DND-41 (cell line): Measurements from ENCODE around the gene DTX3L.

Source experiments
- ATAC-seq: fragments of 200-7000 bp; cut with Tn5 transposase; 3 replicates; pipeline ENCODE4 v1.9.1; 2021; ENCODE audit warnings: low read depth; ENCODE audit not compliant: insufficient read depth
- DNase-seq: peaks from one replicate; pipeline ENCODE4 v3.0.0-alpha.2; 2020
- H2AFZ ChIP-seq: 2 replicates; pipeline ENCODE4 v1.6.0; 2012; ENCODE audit warnings: low read depth, low read length
- H3K27ac ChIP-seq: 2 replicates; pipeline ENCODE4 v1.5.1; 2012; ENCODE audit warnings: low read length, inconsistent platforms
- H3K27me3 ChIP-seq: fragments of 200-600 bp; sonication (generic); 2 replicates; pipeline ENCODE4 v1.6.0; 2012; ENCODE audit warnings: low read length, mild to moderate bottlenecking, inconsistent platforms; ENCODE audit not compliant: insufficient read depth, poor library complexity
- H3K36me3 ChIP-seq: 2 replicates; pipeline ENCODE4 v1.5.1; 2012; ENCODE audit warnings: low read length, inconsistent platforms; ENCODE audit not compliant: insufficient read depth
- H3K4me1 ChIP-seq: 2 replicates; pipeline ENCODE4 v1.5.1; 2012; ENCODE audit warnings: mild to moderate bottlenecking, low read length; ENCODE audit not compliant: insufficient read depth
- H3K4me2 ChIP-seq: 2 replicates; pipeline ENCODE4 v1.6.0; 2012; ENCODE audit warnings: mild to moderate bottlenecking, moderate library complexity, low read length, inconsistent platforms; ENCODE audit not compliant: insufficient read depth
- H3K4me3 ChIP-seq, 2 experiments: fragments of 200-600 bp in 1 of 2; shearing (Covaris generic) in 1 of 2; 2 replicates each; pipeline ENCODE4 v1.5.1; 2012 to 2016; ENCODE audit warnings: inconsistent platforms in 2 of 2, low read length in 2 of 2, mild to moderate bottlenecking in 2 of 2, low read depth in 1 of 2, moderate library complexity in 1 of 2
- H3K79me2 ChIP-seq: 2 replicates; pipeline ENCODE4 v1.6.0; 2012; ENCODE audit warnings: low read length, inconsistent platforms; ENCODE audit not compliant: insufficient read depth
- H3K9ac ChIP-seq: 2 replicates; pipeline ENCODE4 v1.6.0; 2012; ENCODE audit warnings: low read depth, mild to moderate bottlenecking, inconsistent platforms, low read length, moderate library complexity
- H3K9me3 ChIP-seq: 2 replicates; pipeline ENCODE4 v1.5.1; 2012; ENCODE audit warnings: low read length, moderate library complexity, mild to moderate bottlenecking, inconsistent platforms; ENCODE audit not compliant: insufficient read depth, severe bottlenecking
- H4K20me1 ChIP-seq: 2 replicates; pipeline ENCODE4 v1.6.0; 2012; ENCODE audit warnings: low read length; ENCODE audit not compliant: insufficient read depth
- EZH2 ChIP-seq: IDR thresholded peaks from 3 replicates; pipeline ENCODE4 v1.6.1; 2012; ENCODE audit warnings: borderline replicate concordance, low read depth, mild to moderate bottlenecking, moderate library complexity, low read length, inconsistent platforms; ENCODE audit not compliant: severe bottlenecking
- TF ChIP-seq, protein P1 (sequence below): IDR thresholded peaks from 2 replicates; pipeline ENCODE4 v1.5.1; 2012; ENCODE audit warnings: borderline replicate concordance, low read length, moderate library complexity, mild to moderate bottlenecking; ENCODE audit not compliant: poor library complexity, severe bottlenecking; ENCODE audit errors: extremely low read depth

Gene DTX3L

GRCh38 chr3:122564155-122564912 lies at the start of gene DTX3L, which contains the start of gene PARP9:
Gene DTX3L (plus strand): TSS chr3:122564338. CDS start chr3:122564427, 89 bp downstream.
Gene PARP9 (minus strand): TSS chr3:122564300. CDS start chr3:122559620, 4,680 bp downstream.
- Histone ChIP-seq H3K79me2 (peaks cover 53% of the 10 kb centered on the region), H3K27ac (peak within 1 kb of the TSS; percentile 86), H3K9ac (peak within 1 kb of the TSS; percentile 86), H2AFZ (peak within 1 kb of the TSS; percentile 87), H3K9me3 (no peaks in the 10 kb centered on the region), H3K4me2 (peak within 1 kb of the TSS; percentile 85), H4K20me1 (no peaks in the 10 kb centered on the region), H3K4me3 (peak within 1 kb of the TSS; percentile 58 to 71), H3K27me3 (no peaks in the 10 kb centered on the region), H3K36me3 (peaks cover 41% of the 10 kb centered on the region), H3K4me1 (peaks cover 44% of the 10 kb centered on the region)
- TF ChIP-seq EZH2: no peak
- TF ChIP-seq, protein P1, sequence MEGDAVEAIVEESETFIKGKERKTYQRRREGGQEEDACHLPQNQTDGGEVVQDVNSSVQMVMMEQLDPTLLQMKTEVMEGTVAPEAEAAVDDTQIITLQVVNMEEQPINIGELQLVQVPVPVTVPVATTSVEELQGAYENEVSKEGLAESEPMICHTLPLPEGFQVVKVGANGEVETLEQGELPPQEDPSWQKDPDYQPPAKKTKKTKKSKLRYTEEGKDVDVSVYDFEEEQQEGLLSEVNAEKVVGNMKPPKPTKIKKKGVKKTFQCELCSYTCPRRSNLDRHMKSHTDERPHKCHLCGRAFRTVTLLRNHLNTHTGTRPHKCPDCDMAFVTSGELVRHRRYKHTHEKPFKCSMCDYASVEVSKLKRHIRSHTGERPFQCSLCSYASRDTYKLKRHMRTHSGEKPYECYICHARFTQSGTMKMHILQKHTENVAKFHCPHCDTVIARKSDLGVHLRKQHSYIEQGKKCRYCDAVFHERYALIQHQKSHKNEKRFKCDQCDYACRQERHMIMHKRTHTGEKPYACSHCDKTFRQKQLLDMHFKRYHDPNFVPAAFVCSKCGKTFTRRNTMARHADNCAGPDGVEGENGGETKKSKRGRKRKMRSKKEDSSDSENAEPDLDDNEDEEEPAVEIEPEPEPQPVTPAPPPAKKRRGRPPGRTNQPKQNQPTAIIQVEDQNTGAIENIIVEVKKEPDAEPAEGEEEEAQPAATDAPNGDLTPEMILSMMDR: no peak
- ATAC-seq (peak; percentile 94), DNase-seq (peak; percentile 89)

- TF ChIP-seq, protein P1: no peak
- no peak for TF ChIP-seq EZH2
- H3K4me1 ChIP-seq: peaks cover 32% of the 10 kb centered on the region
- ATAC-seq (no peak), DNase-seq (no peak)
- no peaks in the 10 kb centered on the region for H3K27me3 ChIP-seq
- peak overlapping the region; percentile 93 for H3K9ac ChIP-seq
- H2AFZ ChIP-seq: peak overlapping the region; percentile 99
- peak overlapping the region; percentile 59 for H3K27ac ChIP-seq
- H3K79me2 ChIP-seq: peaks cover 47% of the 10 kb centered on the region
- H3K36me3 ChIP-seq: no peaks in the 10 kb centered on the region
- H3K4me3 ChIP-seq: peak overlapping the region; percentile 72 to 83; a peak in 3 of 4 replicates
- H3K9me3 ChIP-seq: no peaks in the 10 kb centered on the region
- H3K4me2 ChIP-seq: peak overlapping the region; percentile 96
- peaks cover 40% of the 10 kb centered on the region for H4K20me1 ChIP-seq
These were observed 49.1 kb upstream of the DTX3L start for GRCh38 chr3:122515020-122515468.

- H2AFZ ChIP-seq: peak overlapping the region; percentile 67
- ATAC-seq (no peak), DNase-seq (no peak)
- no peaks in the 10 kb centered on the region for H3K27me3 ChIP-seq
- no peaks in the 10 kb centered on the region for H3K9me3 ChIP-seq
- no peaks in the 10 kb centered on the region for H3K36me3 ChIP-seq
- TF ChIP-seq EZH2: no peak
- TF ChIP-seq, protein P1: no peak
- no peak overlapping the region for H3K27ac ChIP-seq
- H3K9ac ChIP-seq: no peak overlapping the region
- peaks cover 32% of the 10 kb centered on the region for H3K4me1 ChIP-seq
- peaks cover 39% of the 10 kb centered on the region for H3K79me2 ChIP-seq
- H4K20me1 ChIP-seq: peaks cover 32% of the 10 kb centered on the region
- H3K4me3 ChIP-seq: no peak overlapping the region
- H3K4me2 ChIP-seq: no peak overlapping the region
These were observed 48.3 kb upstream of the DTX3L start for GRCh38 chr3:122515870-122516269.
